H1 (cell line): ENCODE measurements around the gene VWA3B. TPM values are rescaled to one million over a fixed set of nuclear protein-coding genes. Genes with fewer than 3 reads are reported as not detected.

Experiments
- CTCF ChIA-PET: fragments of 300-600 bp; sonication (Branson Sonifier 250); formaldehyde crosslinking; loops from one replicate; lab custom pipeline; 2021; ENCODE audit not compliant: partially characterized antibody; lab: Charles Lee
- POLR2A ChIA-PET: fragments of 300-600 bp; sonication (Branson Sonifier 250); formaldehyde crosslinking; loops from one replicate; lab custom pipeline; 2021; ENCODE audit warnings: inconsistent platforms; ENCODE audit not compliant: partially characterized antibody; lab: Charles Lee
- DNase-seq, 2 experiments: peaks; one replicate each; pipeline versions ENCODE4 v3.0.0 to v3.0.0-alpha.2; 2010 to 2022; ENCODE audit warnings: low spot score in 2 of 2, low read depth in 1 of 2, mixed read lengths in 1 of 2
- FAIRE-seq: peaks from 2 replicates; lab custom pipeline; 2011; peaks lifted over from hg19 to GRCh38; lab: Jason Lieb, UNC
- H2AFZ ChIP-seq: 2 replicates; pipeline ENCODE4 v1.8.1; 2012; ENCODE audit warnings: low read length, inconsistent platforms
- H2AK5ac ChIP-seq: 2 replicates; pipeline ENCODE4 v1.6.1; 2013; ENCODE audit warnings: low read depth, low read length
- H2BK120ac ChIP-seq: replicated peaks from 2 replicates; pipeline ENCODE3; 2013; ENCODE audit warnings: low read depth, low read length, inconsistent platforms
- H2BK12ac ChIP-seq: 2 replicates; pipeline ENCODE4 v1.6.1; 2013; ENCODE audit warnings: low read depth, low read length
- H2BK15ac ChIP-seq: 2 replicates; pipeline ENCODE4 v1.6.1; 2013; ENCODE audit warnings: low read length
- H2BK20ac ChIP-seq: 2 replicates; pipeline ENCODE4 v1.6.1; 2013; ENCODE audit warnings: low read length
- H2BK5ac ChIP-seq: 2 replicates; pipeline ENCODE4 v1.6.1; 2013; ENCODE audit warnings: low read depth, low read length
- H3K14ac ChIP-seq: 2 replicates; pipeline ENCODE4 v1.6.1; 2013; ENCODE audit warnings: inconsistent platforms; ENCODE audit not compliant: insufficient read length
- H3K18ac ChIP-seq: 2 replicates; pipeline ENCODE4 v1.6.1; 2013; ENCODE audit warnings: low read length; ENCODE audit errors: extremely low read depth
- H3K23ac ChIP-seq: 2 replicates; pipeline ENCODE4 v1.6.1; 2013; ENCODE audit warnings: inconsistent platforms; ENCODE audit not compliant: insufficient read length
- H3K23me2 ChIP-seq: 2 replicates; pipeline ENCODE4 v1.6.1; 2013; ENCODE audit warnings: low read depth, low read length
- H3K27ac ChIP-seq: 2 replicates; pipeline ENCODE4 v1.6.1; 2011; ENCODE audit warnings: low read depth, low read length, inconsistent platforms
- H3K27me3 ChIP-seq, 4 experiments: replicated peaks in 1 of 4; 1 replicate in 1 of 4; 2 replicates in 3 of 4; pipeline versions ENCODE4 v1.6.1 to v1.8.1; 2011 to 2013; ENCODE audit warnings: low read length in 3 of 4, mild to moderate bottlenecking in 3 of 4, inconsistent platforms in 2 of 4, mixed read lengths in 2 of 4, moderate library complexity in 1 of 4; ENCODE audit not compliant: control insufficient read depth in 3 of 4, insufficient read depth in 3 of 4; ENCODE audit errors: extremely low read depth in 1 of 4
- H3K36me3 ChIP-seq, 4 experiments: 2 replicates each; pipeline versions ENCODE4 v1.6.1 to v1.8.1; 2011 to 2013; ENCODE audit warnings: mild to moderate bottlenecking in 4 of 4, low read length in 3 of 4, moderate library complexity in 2 of 4, control low read depth in 1 of 4, inconsistent platforms in 1 of 4; ENCODE audit not compliant: insufficient read depth in 4 of 4, control insufficient read depth in 2 of 4
- H3K4ac ChIP-seq: replicated peaks from 2 replicates; pipeline ENCODE3; 2013; ENCODE audit warnings: low read length, low read depth, mixed read lengths, inconsistent platforms; ENCODE audit not compliant: insufficient read length
- H3K4me1 ChIP-seq, 4 experiments: replicated peaks in 1 of 4; 1 replicate in 1 of 4; 2 replicates in 3 of 4; pipeline versions ENCODE4 v1.6.1 to v1.8.1; 2011 to 2013; ENCODE audit warnings: low read length in 3 of 4, inconsistent platforms in 2 of 4, mixed read lengths in 1 of 4; ENCODE audit not compliant: insufficient read depth in 4 of 4, control insufficient read depth in 3 of 4
- H3K4me2 ChIP-seq, 2 experiments: 2 replicates each; pipeline versions ENCODE4 v1.6.1 to v1.8.1; 2011 to 2013; ENCODE audit warnings: low read depth in 2 of 2, low read length in 2 of 2, control low read depth in 1 of 2, inconsistent platforms in 1 of 2, mild to moderate bottlenecking in 1 of 2; ENCODE audit not compliant: insufficient read depth in 1 of 2
- H3K4me3 ChIP-seq, 4 experiments: fragments of 200-600, 300-600 bp in 1 of 4; sonication (generic), shearing (Covaris generic), sonication (Bioruptor Twin) in 1 of 4; 2 replicates each; pipeline versions ENCODE4 v1.5.1 to v1.8.1; 2011 to 2016; ENCODE audit warnings: low read length in 4 of 4, low read depth in 3 of 4, control low read depth in 2 of 4, inconsistent platforms in 2 of 4, mild to moderate bottlenecking in 2 of 4, mixed read lengths in 1 of 4, moderate library complexity in 1 of 4; ENCODE audit not compliant: insufficient read depth in 2 of 4; ENCODE audit errors: extremely low read depth in 1 of 4
- H3K56ac ChIP-seq: replicated peaks from 2 replicates; pipeline ENCODE3; 2013; ENCODE audit warnings: low read depth, mild to moderate bottlenecking, mixed read lengths, low read length, inconsistent platforms; ENCODE audit not compliant: insufficient read length
- H3K79me1 ChIP-seq: 2 replicates; pipeline ENCODE4 v1.6.1; 2013; ENCODE audit warnings: low read depth, low read length, control low read depth
- H3K79me2 ChIP-seq, 2 experiments: 2 replicates each; pipeline versions ENCODE4 v1.6.1 to v1.8.1; 2012 to 2013; ENCODE audit warnings: low read length in 2 of 2, mild to moderate bottlenecking in 2 of 2, inconsistent platforms in 1 of 2; ENCODE audit not compliant: insufficient read depth in 2 of 2, control insufficient read depth in 1 of 2
- H3K9ac ChIP-seq, 4 experiments: replicated peaks in 1 of 4; 1 replicate in 1 of 4; 2 replicates in 3 of 4; pipeline versions ENCODE4 v1.6.1 to v1.8.1; 2011 to 2013; ENCODE audit warnings: low read depth in 3 of 4, low read length in 3 of 4, control low read depth in 2 of 4, mild to moderate bottlenecking in 2 of 4, moderate library complexity in 2 of 4, inconsistent platforms in 1 of 4; ENCODE audit errors: extremely low read depth in 1 of 4
- H3K9me3 ChIP-seq, 2 experiments: 2 replicates each; pipeline versions ENCODE4 v1.6.1 to v1.8.1; 2012 to 2013; ENCODE audit warnings: mild to moderate bottlenecking in 2 of 2, moderate library complexity in 2 of 2, control low read depth in 1 of 2, inconsistent platforms in 1 of 2, low read depth in 1 of 2, low read length in 1 of 2, mixed read lengths in 1 of 2; ENCODE audit not compliant: insufficient read depth in 2 of 2
- H4K20me1 ChIP-seq, 2 experiments: replicated peaks in 1 of 2; 2 replicates each; pipeline versions ENCODE3 to v1.8.1; 2011 to 2013; ENCODE audit warnings: inconsistent platforms in 2 of 2, low read length in 2 of 2, mild to moderate bottlenecking in 1 of 2; ENCODE audit not compliant: insufficient read depth in 2 of 2, control insufficient read depth in 1 of 2
- H4K5ac ChIP-seq: 2 replicates; pipeline ENCODE4 v1.6.1; 2013; ENCODE audit warnings: low read length, low read depth, mixed read lengths, inconsistent platforms; ENCODE audit not compliant: insufficient read length
- H4K8ac ChIP-seq: 2 replicates; pipeline ENCODE4 v1.8.0; 2013; ENCODE audit warnings: mild to moderate bottlenecking, moderate library complexity, low read length, inconsistent platforms; ENCODE audit not compliant: insufficient read depth; ENCODE audit errors: extremely low read depth
- H4K91ac ChIP-seq: replicated peaks from 2 replicates; pipeline ENCODE3; 2013; ENCODE audit warnings: low read length, mixed read lengths, inconsistent platforms; ENCODE audit not compliant: insufficient read length
- HDAC6 ChIP-seq: IDR thresholded peaks from one replicate; pipeline ENCODE4 v1.7.1; 2012; ENCODE audit warnings: low read depth, mild to moderate bottlenecking, inconsistent platforms, low read length, moderate library complexity
- POU5F1 ChIP-seq: IDR thresholded peaks from 2 replicates; pipeline ENCODE4 v1.6.1; 2011; ENCODE audit warnings: low read depth, mild to moderate bottlenecking, low read length, moderate library complexity
- RAD21 ChIP-seq, 2 experiments: IDR thresholded peaks in 1 of 2; conservative IDR thresholded peaks in 1 of 2; 2 replicates each; pipeline ENCODE4 v1.6.1; 2011; ENCODE audit warnings: low read depth in 2 of 2, low read length in 2 of 2, improper control_type of control experiment in 1 of 2, inconsistent platforms in 1 of 2, mild to moderate bottlenecking in 1 of 2, moderate library complexity in 1 of 2
- RNF2 ChIP-seq: fragments of 200-900, 300-1000 bp; sonication (generic); IDR thresholded peaks from 2 replicates; pipeline ENCODE4 v1.7.1; 2016; ENCODE audit warnings: borderline replicate concordance, low read depth, mild to moderate bottlenecking, antibody characterized with exemption, low read length; ENCODE audit not compliant: poor library complexity, severe bottlenecking; ENCODE audit errors: missing control alignments
- SP1 ChIP-seq: IDR thresholded peaks from 2 replicates; pipeline ENCODE4 v1.6.1; 2011; ENCODE audit warnings: low read depth, low read length
- SP4 ChIP-seq: IDR thresholded peaks from 2 replicates; pipeline ENCODE4 v1.6.1; 2012; ENCODE audit warnings: low read length, inconsistent platforms
- SRF ChIP-seq: IDR thresholded peaks from 2 replicates; pipeline ENCODE4 v1.6.1; 2011; ENCODE audit warnings: mild to moderate bottlenecking, low read depth, low read length, moderate library complexity
- TBP ChIP-seq: IDR thresholded peaks from 2 replicates; pipeline ENCODE4 v1.6.1; 2011; ENCODE audit warnings: low read depth, low read length, improper control_type of control experiment
- USF2 ChIP-seq: IDR thresholded peaks from 2 replicates; pipeline ENCODE4 v1.6.1; 2011; ENCODE audit warnings: low read length, improper control_type of control experiment
- YY1 ChIP-seq: IDR thresholded peaks from 2 replicates; pipeline ENCODE4 v1.6.1; 2011; ENCODE audit warnings: low read depth, mild to moderate bottlenecking, low read length
- WGBS, 2 experiments: shearing (Covaris generic) in 1 of 2; methylation state at CpG; one replicate each; pipeline versions ENCODE4 v1.1.6 to v1.1.7; 2013 to 2015; ENCODE audit warnings: low lambda C conversion rate in 2 of 2, mixed read lengths in 2 of 2, inconsistent platforms in 1 of 2, low coverage in 1 of 2, missing lambda C conversion rate in 1 of 2; ENCODE audit not compliant: insufficient replicate concordance in 2 of 2, insufficient coverage in 1 of 2, insufficient read length in 1 of 2; ENCODE audit errors: extremely low coverage in 1 of 2, missing lambda C conversion rate in 1 of 2; 5-methylcytosine and 5-hydroxymethylcytosine counted together
- polyA plus RNA-seq, 7 experiments: library from polyadenylated mRNA; depleted of rRNA in 3 of 7; stranded (reverse) in 5 of 7; unstranded in 2 of 7; fragments of >200 nt in 5 of 7; fragments of 200-250 nt in 2 of 7; gene quantifications; 1 replicate in 5 of 7; 2 replicates in 1 of 7; 4 replicates in 1 of 7; pipeline versions ENCODE4 v1.2.1 to v1.2.3, GENCODE V29; 2011 to 2013; ENCODE audit warnings: missing spikeins in 2 of 7, mixed read lengths in 2 of 7
- total RNA-seq: library from RNA; stranded (reverse); fragmentation: NEBNext Ultra II Directional; extraction: Animal tissue kit (Norgen Biotek cat#: 25700); gene quantifications from 2 replicates; pipeline ENCODE4 v1.2.1, GENCODE V29; 2021

VWA3B gene
- total and polyA plus RNA-seq, 2 of the 8 experiments (the other 6 are each of a cell fraction or from before 2014, with no cell fraction given) = not detected

- Histone ChIP-seq H3K9me3 (no peaks in the 10 kb centered on the region), H3K4me1 (peaks cover 0 to 4% (median 0%) of the 10 kb centered on the region in 4 experiments; a peak in 2 of 7 replicates), H3K14ac (no peak overlapping the region), H2AFZ (no peak overlapping the region), H3K23me2 (no peaks in the 10 kb centered on the region; the same call in 1 of the 2 replicates), H2BK120ac (no peak overlapping the region), H3K4ac (no peak overlapping the region), H3K56ac (no peak overlapping the region), H3K36me3 (no peaks in the 10 kb centered on the region), H3K79me2 (no peaks in the 10 kb centered on the region), H3K79me1 (no peaks in the 10 kb centered on the region), H4K20me1 (no peaks in the 10 kb centered on the region), H3K9ac (no peak overlapping the region), H2AK5ac (no peak overlapping the region), H3K27ac (no peak overlapping the region), H2BK5ac (no peak overlapping the region), H3K27me3 (no peaks in the 10 kb centered on the region), H3K23ac (no peak overlapping the region), H3K4me3 (no peak overlapping the region), H4K91ac (no peak overlapping the region), H2BK12ac (no peak overlapping the region), H2BK15ac (no peak overlapping the region), H4K5ac (no peak overlapping the region), H2BK20ac (no peak overlapping the region), H3K18ac (no peak overlapping the region), H4K8ac (no peak overlapping the region), H3K4me2 (no peak overlapping the region)
- POLR2A ChIA-PET = interaction anchor here (0.5 kb wide), 1 partner anchor 244 kb away, joined by 4 read pairs; no protein-coding TSS in a partner anchor
- 91% methylated on average over 5 of the region's 5 CpGs; no CpG with 5 or more reads in 1 of the 2 experiments for WGBS, 2 experiments
- FAIRE-seq (no peak), DNase-seq (no peak)
- CTCF ChIA-PET = interaction anchor here (0.5 to 1.0 kb wide), 2 partner anchors 201 to 385 kb away, joined by 3 read pairs; no protein-coding TSS in a partner anchor
- TF ChIP-seq SP4 (no peak), USF2 (no peak), TBP (no peak), HDAC6 (no peak), SP1 (no peak), RNF2 (no peak), YY1 (no peak), RAD21 (IDR thresholded peaks at IDR 0.05 in 1 of 2, conservative IDR thresholded peaks at IDR 0.05 in 1 of 2; ENCODE audit: low read depth in 2 of 2, low read length in 2 of 2) (no peak), POU5F1 (no peak), SRF (no peak)
These were observed 104.9 kb downstream of the VWA3B start for GRCh38 chr2:98191883-98192282.
